Fibroblast of the aortic adventitia (primary cell): ENCODE data around the gene CLEC16A. TPM values are rescaled to one million over a fixed set of nuclear protein-coding genes. Genes with fewer than 3 reads are reported as not detected.

Experiments
- DNase-seq: peaks from one replicate; pipeline ENCODE4 v3.0.0-alpha.2; 2010; ENCODE audit warnings: low read depth
- H3K4me3 ChIP-seq: 2 replicates; pipeline ENCODE4 v1.5.1; 2011; ENCODE audit warnings: low read depth, mild to moderate bottlenecking, control low read depth, low read length, moderate library complexity
- CTCF ChIP-seq: IDR thresholded peaks from 2 replicates; pipeline ENCODE4 v1.5.1; 2011; ENCODE audit warnings: mild to moderate bottlenecking, low read length, control low read depth, inconsistent platforms; ENCODE audit not compliant: insufficient read depth
- total RNA-seq: library from RNA; depleted of rRNA; stranded (reverse); fragments of >200 nt; gene quantifications from 2 replicates; pipeline ENCODE4 v1.2.3, GENCODE V29; 2012; ENCODE audit warnings: low replicate concordance

The CLEC16A gene
- total RNA-seq, 1 donor: 16.3 TPM

- H3K4me3 ChIP-seq: peak within 1 kb of the TSS; percentile 85
- TF ChIP-seq CTCF: no peak
- peak; percentile 82 for DNase-seq
Observed at GRCh38 chr16:10942352-10943063, 1.9 kb upstream of the CLEC16A start, which contains the start of gene DEXI. TSS of gene DEXI (minus strand) at chr16:10942468. CDS start at chr16:10942005, 463 bp downstream.

- H3K4me3 ChIP-seq: no peak overlapping the region
- TF ChIP-seq CTCF: no peak
- DNase-seq: no peak
Observed at GRCh38 chr16:10943064-10943353, 1.4 kb upstream of the CLEC16A start.

GRCh38 chr16:10945065-10945787 is 862 bp downstream of the CLEC16A start:
- DNase-seq: no peak
- H3K4me3 ChIP-seq: peak overlapping the region; percentile 86
- no peak for TF ChIP-seq CTCF

- TF ChIP-seq CTCF: no peak
- DNase-seq: no peak
- peak overlapping the region; percentile 31 for H3K4me3 ChIP-seq
Observed at GRCh38 chr16:10946308-10946707, 1.9 kb downstream of the CLEC16A start.

- H3K4me3 ChIP-seq: no peak overlapping the region
- no peak for TF ChIP-seq CTCF
- DNase-seq: no peak
Observed at GRCh38 chr16:10947211-10947787, 2.9 kb downstream of the CLEC16A start.

- no peak for TF ChIP-seq CTCF
- no peak overlapping the region for H3K4me3 ChIP-seq
- peak; percentile 27 for DNase-seq
Observed at GRCh38 chr16:10949424-10949970, 5.1 kb downstream of the CLEC16A start.
